Activated naive CD8-positive, alpha-beta T cell treated with anti-CD3 and anti-CD28 coated beads, Interleukin-2, amount 10 ng/mL, durations not matched to agents 7 days and 5 days (primary cell): Measurements from ENCODE around the gene AGGF1. TPM values are rescaled to one million over a fixed set of nuclear protein-coding genes. Genes with fewer than 3 reads are reported as not detected.
A peak's percentile ranks its signal among the peaks of the same experiment; 100 is the strongest.
"Not testable (repeated sequence)": the region's sequence is repeated elsewhere in the genome, so short reads cannot be mapped to it uniquely, and the experiment has no call there.

Source experiments
- ATAC-seq: fragments of 150-1000 bp; cut with Tn5 transposase; one replicate; pipeline ENCODE4 v1.10.0; 2021; ENCODE audit warnings: low read depth, moderate library complexity
- POLR2A ChIA-PET: fragments of 350-600 bp; sonication (Branson Sonifier 250); formaldehyde crosslinking; loops from one replicate; lab custom pipeline; 2021; ENCODE audit warnings: antibody characterized with exemption; lab: Charles Lee
- DNase-seq: peaks from one replicate; pipeline ENCODE4 v3.0.0; 2021
- H3K27ac Mint-ChIP-seq: one replicate; pipeline ENCODE4 v1.8.0; 2022; ENCODE audit warnings: mild to moderate bottlenecking, mixed read lengths
- H3K27me3 Mint-ChIP-seq: one replicate; pipeline ENCODE4 v1.8.0; 2022; ENCODE audit warnings: mild to moderate bottlenecking, moderate library complexity, mixed read lengths
- H3K36me3 Mint-ChIP-seq: one replicate; pipeline ENCODE4 v1.8.0; 2021; ENCODE audit warnings: mild to moderate bottlenecking, mixed read lengths
- H3K4me1 Mint-ChIP-seq: one replicate; pipeline ENCODE4 v1.8.0; 2021; ENCODE audit warnings: mixed read lengths
- H3K4me3 Mint-ChIP-seq: one replicate; pipeline ENCODE4 v1.8.0; 2022; ENCODE audit warnings: mild to moderate bottlenecking, moderate library complexity, mixed read lengths
- H3K9me3 Mint-ChIP-seq: one replicate; pipeline ENCODE4 v1.8.0; 2021; ENCODE audit warnings: mixed read lengths
- total RNA-seq, 2 experiments: library from RNA; stranded (reverse); gene quantifications; one replicate each; pipeline ENCODE4 v1.2.3, GENCODE V29; 2021

Gene AGGF1
- total RNA-seq, 2 experiments from 2014 or later = 28.6 to 30.4 TPM

DNA sequence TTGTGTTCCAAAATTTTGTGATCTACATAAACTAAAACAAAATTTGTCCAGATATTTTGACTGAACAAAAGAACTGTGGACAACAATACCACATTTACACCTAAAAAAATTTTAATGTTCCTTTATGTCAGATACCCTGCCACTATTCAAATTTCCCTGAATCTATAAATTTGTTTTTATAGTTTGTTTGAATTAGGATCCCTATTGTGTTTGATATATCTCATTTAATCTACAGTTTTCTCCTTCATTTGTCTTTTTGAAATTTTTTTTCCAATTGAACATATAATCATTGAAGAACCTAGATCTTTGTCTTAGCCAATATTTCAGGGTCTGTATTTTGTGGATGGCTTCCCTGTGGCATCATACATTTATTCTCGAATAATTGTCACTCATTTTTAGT is 5.7 kb downstream of the AGGF1 start:
- H3K36me3 Mint-ChIP-seq = peaks cover 30% of the 10 kb centered on the region
- H3K4me3 Mint-ChIP-seq = no peak overlapping the region
- POLR2A ChIA-PET = no interaction called here
- ATAC-seq = no peak
- DNase-seq = no peak
- H3K9me3 Mint-ChIP-seq = no peaks in the 10 kb centered on the region
- no peaks in the 10 kb centered on the region for H3K27me3 Mint-ChIP-seq
- peaks cover 20% of the 10 kb centered on the region for H3K4me1 Mint-ChIP-seq
- H3K27ac Mint-ChIP-seq = no peak overlapping the region

DNA sequence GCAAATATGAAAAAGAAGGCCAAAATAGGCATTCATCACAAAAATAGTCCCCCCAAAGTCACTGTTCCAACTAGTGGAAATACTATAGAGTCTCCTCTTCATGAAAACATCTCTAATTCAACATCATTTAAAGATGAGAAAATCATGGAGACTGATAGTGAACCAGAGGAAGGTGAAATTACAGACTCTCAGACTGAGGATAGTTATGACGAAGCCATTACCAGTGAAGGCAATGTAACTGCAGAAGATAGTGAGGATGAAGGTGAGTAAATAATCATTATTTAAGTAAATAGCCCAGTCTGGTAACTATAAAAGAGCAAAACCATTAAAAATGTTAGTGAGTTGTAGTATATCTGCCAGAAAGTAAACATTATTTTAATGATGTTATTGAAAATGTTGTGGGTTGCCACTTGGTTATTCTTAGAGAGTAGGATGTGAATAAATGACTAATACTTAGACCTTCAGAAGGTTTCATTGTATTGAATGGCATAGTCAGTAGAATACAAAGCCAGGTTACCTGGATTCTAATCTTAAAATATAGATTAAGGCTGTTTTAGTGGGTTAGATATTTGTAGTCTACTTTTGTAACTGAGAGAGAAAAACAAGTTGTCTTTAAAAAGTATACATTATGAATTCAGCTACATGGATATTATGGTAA is 16.3 kb downstream of the AGGF1 start:
- DNase-seq = no peak
- POLR2A ChIA-PET = no interaction called here
- Mint-ChIP-seq H3K36me3 (peaks cover 40% of the 10 kb centered on the region), H3K9me3 (no peaks in the 10 kb centered on the region), H3K4me1 (peaks cover 7% of the 10 kb centered on the region), H3K4me3 (no peak overlapping the region), H3K27me3 (no peaks in the 10 kb centered on the region), H3K27ac (no peak overlapping the region)
- no peak for ATAC-seq

DNA sequence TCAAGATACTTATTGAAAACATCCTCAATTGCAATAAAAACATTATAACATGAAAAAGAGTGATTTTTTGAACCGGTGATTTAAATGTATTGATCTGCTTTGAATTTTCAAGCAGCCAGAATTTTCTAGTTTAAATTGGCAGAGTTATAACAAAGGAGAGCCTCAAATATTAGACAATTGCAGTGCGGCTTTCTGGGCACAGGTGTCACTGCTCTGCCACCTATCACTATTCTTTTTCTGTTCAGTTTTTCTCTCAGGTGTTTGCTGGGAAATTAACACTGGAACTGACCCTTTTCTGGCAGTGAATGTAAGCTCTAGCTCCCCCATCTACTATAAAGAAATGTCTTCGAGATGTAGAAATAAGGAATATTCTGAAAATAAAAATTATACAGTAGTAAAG is 33.8 kb downstream of the AGGF1 start:
- Mint-ChIP-seq H3K4me3 (no peak overlapping the region), H3K27ac (no peak overlapping the region), H3K36me3 (peaks cover 48% of the 10 kb centered on the region), H3K27me3 (no peaks in the 10 kb centered on the region), H3K4me1 (peaks cover 10% of the 10 kb centered on the region), H3K9me3 (no peaks in the 10 kb centered on the region)
- POLR2A ChIA-PET = no interaction called here
- ATAC-seq (no peak), DNase-seq (no peak)

DNA sequence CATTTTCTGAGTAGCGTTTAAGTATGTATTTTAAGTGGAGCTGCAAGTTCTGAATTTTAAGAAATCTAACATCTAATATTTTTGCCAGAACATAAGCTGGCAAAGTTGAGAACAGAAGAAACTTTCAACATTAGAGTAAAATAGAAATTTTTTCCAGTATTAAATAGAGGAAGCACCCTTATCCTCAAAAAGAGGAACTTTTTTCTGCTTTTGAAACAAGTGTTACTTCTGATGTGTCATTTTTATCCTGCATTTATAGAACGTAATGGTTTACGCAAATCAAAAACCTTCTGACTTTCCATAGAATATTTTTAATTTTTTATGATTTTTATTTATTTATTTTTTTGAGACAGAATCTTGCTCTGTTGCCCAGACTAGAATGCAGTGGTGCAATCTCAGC is 35.1 kb downstream of the AGGF1 start:
- peaks cover 48% of the 10 kb centered on the region for H3K36me3 Mint-ChIP-seq
- H3K27me3 Mint-ChIP-seq = no peaks in the 10 kb centered on the region
- no peak for DNase-seq
- H3K4me1 Mint-ChIP-seq = peaks cover 10% of the 10 kb centered on the region
- H3K4me3 Mint-ChIP-seq = no peak overlapping the region
- POLR2A ChIA-PET = no interaction called here
- H3K9me3 Mint-ChIP-seq = no peaks in the 10 kb centered on the region
- ATAC-seq = no peak
- no peak overlapping the region for H3K27ac Mint-ChIP-seq

DNA sequence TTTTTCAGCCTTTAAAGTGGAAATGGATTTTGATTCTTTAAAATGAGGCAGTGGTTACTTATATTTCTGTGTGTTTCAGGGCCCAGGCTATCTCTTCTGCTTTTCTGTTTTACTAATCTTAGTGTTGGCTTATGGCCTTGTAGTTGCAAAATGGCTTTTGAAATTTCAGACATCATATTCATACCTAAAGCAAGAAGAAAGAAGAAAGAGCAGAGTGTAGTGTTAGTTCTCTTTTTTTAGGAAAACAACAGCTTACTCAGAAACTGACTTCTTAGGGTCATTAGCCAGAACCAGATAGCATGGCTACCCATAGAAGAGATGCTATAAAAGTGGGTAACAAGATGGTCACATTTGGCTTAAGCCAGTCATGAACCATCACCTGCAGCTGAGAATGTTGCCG is 36.0 kb downstream of the AGGF1 start:
- no peak for DNase-seq

DNA sequence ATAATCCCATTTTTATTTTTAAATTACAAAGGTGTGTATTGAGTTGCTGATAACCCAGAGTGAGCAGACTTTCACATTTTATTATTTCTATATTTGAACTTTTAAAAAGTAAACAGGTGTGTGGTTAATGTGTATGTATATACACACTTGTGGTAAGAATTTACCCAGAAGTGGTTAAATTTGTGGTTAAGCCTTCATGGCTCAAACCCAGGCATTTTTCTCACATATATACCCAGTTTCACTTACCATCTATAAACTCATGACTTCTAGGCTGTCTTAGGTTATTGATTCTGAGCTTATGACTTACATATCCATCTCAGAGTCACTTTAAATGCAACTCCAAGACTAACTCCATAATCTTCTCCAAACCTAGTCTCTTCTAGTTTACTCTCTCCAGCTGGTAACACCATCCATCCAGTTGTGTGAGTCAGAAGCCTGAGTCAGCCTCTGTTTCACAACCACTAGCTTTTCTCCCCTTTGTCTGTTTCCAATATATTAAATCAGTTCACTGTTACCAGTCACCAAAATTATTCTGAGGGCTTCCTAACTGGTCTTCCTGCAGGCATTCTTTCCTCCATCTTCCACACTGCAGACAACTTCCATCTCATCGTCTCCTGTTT is 36.7 kb downstream of the AGGF1 start:
- peaks cover 44% of the 10 kb centered on the region for H3K36me3 Mint-ChIP-seq

More for the DNA sequence above, 36.0 kb downstream of the AGGF1 start:
- Mint-ChIP-seq H3K27me3 (no peaks in the 10 kb centered on the region), H3K4me3 (no peak overlapping the region), H3K27ac (no peak overlapping the region), H3K9me3 (no peaks in the 10 kb centered on the region), H3K36me3 (peaks cover 49% of the 10 kb centered on the region), H3K4me1 (peaks cover 10% of the 10 kb centered on the region)
- ATAC-seq = no peak
- POLR2A ChIA-PET = no interaction called here

DNA sequence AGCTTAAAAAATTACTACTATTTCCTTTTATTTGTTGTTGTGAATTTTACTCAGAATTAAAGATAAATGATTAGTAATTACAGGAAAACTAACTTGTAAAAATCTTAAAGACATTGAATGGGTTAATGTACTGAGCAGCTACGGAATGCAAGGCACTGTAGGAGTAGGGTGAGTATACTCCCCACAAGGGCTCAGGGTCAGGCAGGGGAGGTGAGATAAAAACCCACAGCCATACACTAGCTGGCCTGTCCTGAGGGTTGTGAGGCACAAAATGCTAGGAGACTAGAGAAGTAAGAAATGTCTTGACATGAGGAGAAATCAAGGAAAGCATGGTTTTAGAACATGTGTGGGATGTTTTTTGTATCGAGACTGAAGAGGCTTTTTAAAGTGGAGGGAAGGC is 43.5 kb downstream of the AGGF1 start:
- no peak for DNase-seq

More for the DNA sequence above, 36.7 kb downstream of the AGGF1 start:
- peaks cover 10% of the 10 kb centered on the region for H3K4me1 Mint-ChIP-seq
- H3K9me3 Mint-ChIP-seq = no peaks in the 10 kb centered on the region
- no peak for ATAC-seq
- POLR2A ChIA-PET = interaction anchor here (0.6 kb wide), 1 partner anchor 124 kb away, joined by 4 read pairs; no protein-coding TSS in a partner anchor
- no peaks in the 10 kb centered on the region for H3K27me3 Mint-ChIP-seq
- H3K27ac Mint-ChIP-seq = peak overlapping the region; percentile 42
- no peak for DNase-seq
- no peak overlapping the region for H3K4me3 Mint-ChIP-seq

DNA sequence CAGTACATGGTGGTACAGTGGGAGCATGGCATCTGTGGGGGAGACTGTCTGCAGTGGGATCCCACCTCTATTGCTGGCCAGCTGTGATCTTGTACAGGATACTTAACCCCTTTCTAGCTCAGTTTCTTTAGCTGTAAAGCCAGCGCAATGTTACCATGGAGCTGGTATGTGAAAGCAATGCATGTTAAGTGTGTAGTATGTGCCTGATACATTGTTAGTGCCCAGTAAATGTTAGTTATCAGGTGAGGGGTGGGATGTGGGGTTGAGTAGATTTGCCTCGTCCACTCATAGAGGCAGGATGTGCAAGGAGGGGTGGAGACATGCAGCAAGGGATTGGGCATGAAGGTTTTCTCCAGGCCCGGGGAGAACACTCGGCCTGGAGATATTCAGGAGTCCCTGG is 44.5 kb downstream of the AGGF1 start:
- Mint-ChIP-seq H3K4me1 (peaks cover 1% of the 10 kb centered on the region), H3K4me3 (no peak overlapping the region), H3K27me3 (no peaks in the 10 kb centered on the region), H3K36me3 (peaks cover 8% of the 10 kb centered on the region), H3K9me3 (no peaks in the 10 kb centered on the region), H3K27ac (no peak overlapping the region)
- POLR2A ChIA-PET = no interaction called here
- no peak for ATAC-seq
- no peak for DNase-seq

More for the DNA sequence above, 43.5 kb downstream of the AGGF1 start:
- Mint-ChIP-seq H3K27me3 (no peaks in the 10 kb centered on the region), H3K27ac (no peak overlapping the region), H3K9me3 (no peaks in the 10 kb centered on the region), H3K4me1 (peaks cover 1% of the 10 kb centered on the region), H3K36me3 (peaks cover 12% of the 10 kb centered on the region), H3K4me3 (no peak overlapping the region)
- ATAC-seq = no peak
- POLR2A ChIA-PET = no interaction called here

DNA sequence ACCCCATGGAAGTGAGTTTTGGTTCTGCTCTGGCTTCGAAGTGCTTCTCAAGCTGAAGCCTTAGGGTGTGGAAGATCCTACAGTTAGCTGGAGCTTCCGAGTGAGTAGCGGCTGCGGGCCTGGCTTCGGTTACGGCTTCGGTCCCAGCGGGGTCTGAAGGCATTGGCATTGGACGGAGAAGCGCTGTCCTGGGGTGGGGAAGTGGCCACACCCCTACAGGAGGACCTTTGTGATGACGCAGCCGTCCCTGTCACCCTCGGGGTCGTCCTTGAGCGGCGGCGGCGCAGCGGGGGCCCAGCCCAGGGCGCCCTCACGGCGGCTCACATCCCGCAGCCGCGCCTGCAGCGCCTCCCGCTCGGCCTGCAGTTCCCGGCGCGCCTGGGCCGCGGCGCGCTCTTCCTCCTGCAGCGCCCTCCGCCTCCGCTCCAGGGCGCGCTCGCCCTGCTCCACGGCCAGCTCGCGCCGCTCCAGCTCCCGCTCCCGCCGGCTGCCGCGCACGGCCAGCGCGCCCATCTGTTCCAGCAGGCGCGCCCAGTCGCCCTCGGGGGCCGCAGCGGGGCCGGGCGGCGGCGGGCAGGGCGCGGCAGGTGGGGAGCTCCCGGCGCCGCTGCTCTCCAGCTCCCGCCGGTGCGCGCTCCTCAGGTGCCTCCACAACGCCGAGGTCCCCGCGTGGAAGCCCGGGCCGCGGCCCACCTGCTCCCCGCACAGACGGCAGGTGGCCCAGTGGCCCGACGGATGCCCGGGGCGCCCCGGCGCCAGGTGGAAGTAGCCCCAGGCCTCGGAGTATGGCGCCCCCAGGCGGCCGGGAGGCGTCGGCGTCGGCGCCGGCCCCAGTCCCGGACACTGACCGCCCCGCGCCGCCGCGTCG is 47.0 kb downstream of the AGGF1 start:
- peaks cover 1% of the 10 kb centered on the region for H3K4me1 Mint-ChIP-seq
- DNase-seq (peak; percentile 81), ATAC-seq (peak; percentile 83)
- no peaks in the 10 kb centered on the region for H3K27me3 Mint-ChIP-seq
- no peaks in the 10 kb centered on the region for H3K9me3 Mint-ChIP-seq
- POLR2A ChIA-PET = interaction anchor here (0.6 to 1.7 kb wide), 3 partner anchors 10 to 67 kb away, joined by 4 to 16 read pairs (median 7); partner anchors contain the start of genes AGGF1 and ZBED3
- peak overlapping the region; percentile 55 for H3K4me3 Mint-ChIP-seq
- no peak overlapping the region for H3K27ac Mint-ChIP-seq
- H3K36me3 Mint-ChIP-seq = no peaks in the 10 kb centered on the region

DNA sequence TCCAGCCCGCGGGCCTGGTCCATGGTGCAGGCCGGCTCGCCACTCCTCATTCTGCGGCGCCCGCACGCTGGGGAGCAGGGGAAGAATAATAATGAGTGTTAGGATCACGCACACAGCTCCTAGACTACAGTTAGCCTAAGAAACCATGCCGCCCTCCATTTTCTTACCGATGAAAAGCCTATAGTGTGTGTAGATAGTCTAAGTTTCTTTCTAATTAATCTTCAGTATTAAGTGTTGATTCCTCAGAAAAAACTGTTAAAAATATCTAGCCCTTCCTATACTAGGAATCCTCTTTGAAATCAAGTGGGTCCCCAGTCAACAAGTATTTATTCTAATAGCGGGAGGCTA is 47.6 kb downstream of the AGGF1 start:
- POLR2A ChIA-PET = interaction anchor here (1.4 to 1.7 kb wide), 2 partner anchors 9 to 47 kb away, joined by 7 to 16 read pairs; partner anchors contain the start of genes AGGF1 and ZBED3
- Mint-ChIP-seq H3K27me3 (no peaks in the 10 kb centered on the region), H3K27ac (no peak overlapping the region), H3K4me3 (peak overlapping the region; percentile 47), H3K36me3 (peaks cover 2% of the 10 kb centered on the region), H3K9me3 (no peaks in the 10 kb centered on the region), H3K4me1 (peaks cover 1% of the 10 kb centered on the region)
- ATAC-seq (no peak), DNase-seq (no peak)

DNA sequence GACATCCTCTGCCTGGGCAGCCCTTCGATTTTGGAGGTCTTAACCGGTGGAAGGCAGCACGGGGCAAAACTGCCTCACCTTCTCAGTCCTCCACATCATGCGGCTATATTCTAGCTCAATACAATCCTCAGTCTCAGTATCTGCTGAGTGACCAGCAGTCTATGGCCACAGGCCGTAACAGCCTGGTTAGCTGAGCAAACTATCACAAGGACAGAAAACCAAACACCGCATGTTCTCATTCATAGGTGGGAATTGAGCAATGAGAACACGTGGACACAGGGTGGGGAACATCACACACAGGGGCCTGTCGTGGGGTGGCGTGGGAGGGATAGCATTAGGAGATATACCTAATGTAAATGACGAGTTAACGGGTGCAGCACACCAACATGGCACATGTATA is 50.3 kb downstream of the AGGF1 start:
- ATAC-seq, H3K27ac Mint-ChIP-seq, H3K9me3 Mint-ChIP-seq, H3K4me1 Mint-ChIP-seq, H3K36me3 Mint-ChIP-seq, H3K27me3 Mint-ChIP-seq, POLR2A ChIA-PET, H3K4me3 Mint-ChIP-seq, DNase-seq: not testable (repeated sequence)

DNA sequence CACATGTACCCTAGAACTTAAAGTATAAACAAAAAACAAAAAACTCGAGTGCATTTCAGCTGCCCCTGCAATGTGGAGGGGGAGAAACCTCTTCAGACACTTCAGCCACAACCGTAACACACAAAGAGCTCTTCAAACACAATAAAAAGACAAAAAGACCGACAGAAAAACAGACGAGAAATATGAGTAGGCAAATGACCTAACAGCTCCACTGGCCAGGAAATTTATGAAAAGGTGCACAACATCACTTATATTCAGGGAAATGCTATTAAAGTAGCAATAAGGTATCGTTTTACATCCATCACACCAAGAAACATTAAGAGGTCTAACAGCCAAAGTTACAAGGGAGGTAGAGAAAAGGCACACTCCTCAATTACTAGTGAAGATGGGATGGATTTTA is 50.7 kb downstream of the AGGF1 start:
- DNase-seq = no peak
- H3K4me3 Mint-ChIP-seq = no peak overlapping the region
- no peak overlapping the region for H3K27ac Mint-ChIP-seq
- no peaks in the 10 kb centered on the region for H3K9me3 Mint-ChIP-seq
- ATAC-seq = no peak
- H3K4me1 Mint-ChIP-seq = peaks cover 1% of the 10 kb centered on the region
- H3K36me3 Mint-ChIP-seq = peaks cover 6% of the 10 kb centered on the region
- no peaks in the 10 kb centered on the region for H3K27me3 Mint-ChIP-seq
- POLR2A ChIA-PET = no interaction called here

DNA sequence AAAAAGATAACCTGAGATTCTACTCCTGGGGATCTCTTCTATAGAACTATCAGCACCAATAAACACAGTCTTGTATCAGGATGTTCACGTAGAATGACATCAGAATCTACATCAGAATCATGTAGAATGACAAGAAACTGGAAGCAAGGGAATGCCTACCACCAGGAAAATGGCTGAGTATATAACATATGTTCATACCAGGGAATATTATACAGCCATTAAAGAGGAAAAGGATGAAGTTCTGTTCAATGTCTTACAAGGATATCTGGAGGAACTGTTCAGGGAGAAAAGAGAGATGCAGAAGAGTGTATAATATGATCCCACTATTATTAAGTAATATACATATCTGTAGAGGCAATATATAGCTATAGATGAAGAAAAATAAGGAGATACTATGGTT is 52.1 kb downstream of the AGGF1 start:
- Mint-ChIP-seq H3K9me3 (no peaks in the 10 kb centered on the region), H3K27me3 (peaks cover 2% of the 10 kb centered on the region), H3K4me3 (no peak overlapping the region), H3K27ac (no peak overlapping the region), H3K36me3 (peaks cover 6% of the 10 kb centered on the region), H3K4me1 (peaks cover 6% of the 10 kb centered on the region)
- DNase-seq = no peak
- POLR2A ChIA-PET = no interaction called here
- ATAC-seq = no peak
